GM21515 (cell line): Measurements from ENCODE around the gene LLGL2.

Experiments
- ATAC-seq: cut with Tn5 transposase; IDR thresholded peaks from one replicate; pipeline ENCODE4 v1.9.1; 2021; ENCODE audit not compliant: unreplicated experiment

Gene LLGL2

DNA sequence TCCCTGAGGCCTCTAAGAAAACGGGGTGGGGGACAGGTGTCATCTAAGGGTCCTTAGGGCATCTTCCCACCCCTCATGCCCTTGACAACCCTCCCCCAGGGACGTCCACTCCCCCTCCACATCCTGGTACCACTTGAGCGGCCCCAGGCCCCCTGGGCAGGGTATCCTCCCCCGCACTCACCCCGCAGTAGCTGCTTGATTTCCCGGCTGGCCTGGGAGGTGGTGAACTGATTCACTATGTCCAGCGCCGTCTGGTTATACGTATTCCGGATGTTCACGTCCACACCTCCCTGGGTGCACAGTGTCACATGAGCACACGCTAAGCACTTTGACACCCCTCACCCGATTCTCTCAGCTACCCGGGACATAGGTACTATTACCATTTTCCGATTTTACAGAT lies 19.9 kb upstream of the LLGL2 start:
- ATAC-seq = no peak

DNA sequence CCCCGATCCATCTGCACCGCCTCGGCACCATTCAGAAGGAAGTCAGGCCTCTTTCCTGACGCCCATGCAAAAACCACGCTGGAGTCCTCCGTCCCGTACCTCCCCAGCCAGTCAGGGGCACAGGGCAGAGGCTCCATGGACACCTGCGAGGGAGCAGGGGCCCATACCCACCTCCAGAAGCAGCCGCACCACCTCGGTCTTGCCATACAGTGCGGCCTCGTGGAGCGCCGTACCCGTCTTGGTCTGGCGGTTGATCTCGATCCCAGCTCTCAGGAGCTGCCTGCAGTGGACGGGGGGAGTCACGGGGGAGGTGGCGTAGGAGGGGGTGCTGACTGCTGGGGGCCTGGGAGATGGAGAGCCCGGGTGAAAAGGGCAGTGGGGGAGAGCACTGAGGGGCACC lies 19.4 kb upstream of the LLGL2 start:
- no peak for ATAC-seq

DNA sequence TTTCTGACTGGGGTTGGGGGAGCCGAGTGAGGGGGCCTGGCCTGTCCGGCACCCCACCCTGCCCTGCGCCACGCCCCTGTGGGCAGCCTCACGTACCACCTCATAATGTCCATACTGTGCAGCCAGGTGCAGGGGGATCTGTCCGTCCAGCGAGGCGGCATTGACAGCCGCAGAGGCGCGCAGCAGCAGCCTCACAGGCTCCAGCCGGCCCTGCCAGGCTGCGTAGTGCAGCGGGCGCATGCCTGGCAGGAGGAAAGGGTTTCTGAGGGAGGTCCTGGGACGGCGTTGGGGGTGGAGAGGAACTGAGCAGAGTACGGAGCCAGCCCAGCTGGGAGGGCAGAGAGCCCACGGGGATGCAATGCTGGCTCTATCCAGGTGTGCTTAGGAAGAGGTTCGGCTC lies 18.6 kb upstream of the LLGL2 start:
- no peak for ATAC-seq

DNA sequence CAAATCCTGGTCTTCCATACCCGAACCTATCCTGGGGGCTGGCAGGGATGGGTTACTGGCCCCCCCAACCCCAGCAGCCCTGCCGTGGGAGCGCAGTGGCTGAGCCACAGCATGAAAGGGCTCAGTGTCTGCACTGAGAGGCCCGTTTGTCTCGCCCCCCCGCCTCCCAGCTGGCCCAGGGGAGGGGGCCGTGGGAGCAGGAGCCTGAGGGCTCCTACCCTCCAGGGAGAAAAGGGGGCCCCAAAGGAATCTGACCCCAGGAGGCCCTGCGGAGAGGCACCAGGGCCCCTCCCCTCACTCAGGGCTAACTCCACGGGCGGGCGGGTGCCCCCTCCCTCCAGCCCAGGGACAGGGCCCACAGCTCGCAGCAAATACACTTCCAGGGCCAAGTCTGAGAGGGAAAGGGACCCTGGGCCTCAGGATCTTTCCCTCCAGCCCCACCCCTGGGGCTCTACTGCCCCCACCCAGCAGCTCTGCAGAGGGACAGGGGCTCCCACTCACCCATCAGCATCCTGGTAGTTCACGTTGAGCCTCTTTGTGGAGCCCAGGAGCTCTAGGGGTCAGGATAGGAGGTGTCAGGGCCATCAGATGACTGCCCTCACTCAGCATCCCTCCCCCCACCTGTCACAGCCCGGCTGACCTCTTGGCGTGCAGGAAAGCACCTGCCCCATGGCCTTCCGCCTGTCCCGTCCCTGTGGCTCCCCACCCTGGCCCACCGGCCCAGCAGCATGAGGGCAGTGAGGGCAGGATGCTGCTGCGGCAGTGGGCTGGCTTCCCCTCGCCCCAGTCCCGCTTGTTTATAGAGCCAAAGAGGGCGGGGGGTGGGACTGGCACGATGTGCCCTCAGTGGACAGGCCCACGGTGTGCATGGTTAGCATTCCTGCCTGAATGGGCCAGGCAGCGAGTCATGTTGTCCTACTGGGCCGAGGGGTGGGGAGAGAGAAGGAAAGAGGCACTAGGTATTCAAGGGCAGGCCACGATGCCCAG lies 17.5 kb upstream of the LLGL2 start:
- ATAC-seq = no peak

DNA sequence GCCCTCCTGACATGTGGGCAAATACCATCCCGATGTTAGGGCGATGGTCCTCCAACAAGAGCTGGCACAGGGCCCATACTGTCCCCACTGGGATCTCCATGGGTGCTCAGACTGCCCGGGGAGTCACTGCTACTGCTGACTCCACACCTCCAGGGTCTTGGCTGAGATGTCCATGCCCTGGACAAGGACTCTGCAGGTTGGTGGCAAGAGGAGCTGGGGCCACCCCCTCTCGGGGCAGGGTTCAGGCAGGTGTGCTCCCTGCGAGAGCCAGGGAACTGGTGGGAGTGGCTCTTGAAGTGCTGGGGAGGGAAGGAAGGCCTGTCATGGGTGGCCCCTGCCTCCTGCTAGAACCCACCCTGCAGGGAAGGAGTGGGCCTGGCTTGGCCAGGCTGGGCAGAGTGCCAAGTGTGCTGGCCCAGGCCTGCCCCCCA lies 16.6 kb upstream of the LLGL2 start:
- ATAC-seq = no peak

DNA sequence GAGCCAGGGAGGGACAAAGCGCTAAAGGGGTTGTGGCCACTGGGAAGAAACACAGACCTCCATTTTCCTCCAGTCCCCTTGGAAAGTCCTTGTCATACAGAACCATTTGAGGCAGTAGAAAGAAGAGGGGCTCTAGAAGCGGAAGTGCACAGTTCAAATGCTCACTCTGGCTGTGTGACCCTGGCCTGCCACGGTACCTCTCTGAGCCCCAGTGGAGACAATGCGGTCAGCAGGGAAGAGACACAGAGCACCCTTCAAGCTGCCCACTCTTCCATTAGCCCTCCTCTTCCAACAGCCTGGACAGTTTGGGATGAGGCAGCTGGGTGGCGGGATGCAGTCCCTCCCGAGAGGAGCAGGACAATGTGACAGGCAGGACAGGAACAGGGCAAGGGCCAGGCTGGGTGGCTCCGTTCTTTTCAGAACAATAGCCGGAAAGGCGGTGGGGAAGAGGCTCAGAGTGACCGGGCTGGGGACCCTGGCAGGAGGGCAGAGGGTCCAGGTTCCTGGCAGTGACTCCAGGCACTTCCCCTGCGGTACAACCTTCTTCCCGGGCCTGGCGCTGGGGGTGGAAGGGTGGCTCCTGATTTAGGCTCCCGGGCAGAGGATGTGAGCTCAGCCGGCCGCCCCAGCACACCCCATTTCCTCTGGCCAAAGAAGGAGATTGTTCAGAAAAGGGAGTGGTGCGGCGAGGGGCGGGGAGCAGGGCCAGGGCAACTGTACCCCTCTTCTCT lies 15.8 kb upstream of the LLGL2 start:
- ATAC-seq = no peak

DNA sequence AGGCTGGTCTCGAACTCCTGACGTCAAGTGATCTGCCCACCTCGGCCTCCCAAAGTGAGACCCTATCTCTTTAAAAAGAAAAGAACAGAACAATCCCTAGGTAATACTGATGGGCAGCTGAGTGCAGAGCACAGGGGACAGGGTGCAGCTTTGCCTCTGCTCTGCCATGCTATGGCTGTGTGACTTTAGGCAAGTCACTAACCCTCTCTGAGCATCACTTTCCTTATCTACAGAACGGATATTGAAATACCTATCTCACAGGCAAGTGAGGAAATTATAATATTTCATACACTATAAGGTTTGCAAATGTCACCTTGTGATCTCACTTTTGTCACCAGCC lies 14.3 kb upstream of the LLGL2 start:
- no peak for ATAC-seq

DNA sequence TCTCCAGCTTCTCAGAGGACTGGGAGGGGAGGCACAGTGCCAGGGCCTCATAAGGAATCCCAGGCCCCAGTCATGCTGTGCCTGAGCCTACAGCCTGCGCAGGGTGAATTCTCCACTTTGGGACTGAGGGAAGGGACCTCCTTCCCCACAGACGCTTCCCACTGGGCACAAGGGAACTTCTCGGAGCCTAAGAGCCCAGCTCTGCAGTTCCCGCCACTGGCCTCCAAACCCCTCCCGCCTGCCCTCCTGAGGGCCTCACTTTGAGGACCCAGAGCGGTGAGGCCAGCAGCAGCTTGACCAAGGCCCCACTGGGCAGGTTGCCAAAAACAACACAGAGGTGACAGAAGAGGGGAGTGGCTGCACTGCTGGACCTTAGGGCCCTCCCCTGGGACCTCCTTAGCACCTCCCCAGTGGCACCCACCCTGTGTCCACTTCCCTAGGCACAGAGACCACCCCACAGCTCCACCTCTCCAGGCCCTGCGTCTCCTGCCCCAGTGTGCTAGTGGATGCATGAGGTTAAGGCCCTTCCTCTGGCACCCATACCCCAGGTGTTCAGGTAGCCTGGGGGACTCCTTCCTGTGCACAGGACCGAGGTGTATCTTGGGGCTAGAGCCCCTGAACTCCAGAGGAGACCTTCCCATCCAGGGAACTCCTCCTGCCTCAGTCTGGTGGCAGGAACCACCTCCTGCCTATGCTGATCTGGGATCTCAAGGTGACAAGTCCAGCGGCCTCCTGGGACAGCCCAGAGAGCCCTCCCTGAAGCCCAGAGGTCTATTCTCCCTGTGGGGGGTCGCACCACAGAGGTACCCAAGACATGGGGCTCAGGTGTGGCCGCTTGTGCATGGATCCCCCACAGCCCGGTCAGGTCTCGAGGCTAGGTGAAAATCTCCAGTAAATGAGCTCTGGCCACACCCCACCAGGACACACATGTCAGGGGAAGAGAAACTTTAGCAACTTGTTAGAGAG lies 13.6 kb upstream of the LLGL2 start:
- no peak for ATAC-seq

DNA sequence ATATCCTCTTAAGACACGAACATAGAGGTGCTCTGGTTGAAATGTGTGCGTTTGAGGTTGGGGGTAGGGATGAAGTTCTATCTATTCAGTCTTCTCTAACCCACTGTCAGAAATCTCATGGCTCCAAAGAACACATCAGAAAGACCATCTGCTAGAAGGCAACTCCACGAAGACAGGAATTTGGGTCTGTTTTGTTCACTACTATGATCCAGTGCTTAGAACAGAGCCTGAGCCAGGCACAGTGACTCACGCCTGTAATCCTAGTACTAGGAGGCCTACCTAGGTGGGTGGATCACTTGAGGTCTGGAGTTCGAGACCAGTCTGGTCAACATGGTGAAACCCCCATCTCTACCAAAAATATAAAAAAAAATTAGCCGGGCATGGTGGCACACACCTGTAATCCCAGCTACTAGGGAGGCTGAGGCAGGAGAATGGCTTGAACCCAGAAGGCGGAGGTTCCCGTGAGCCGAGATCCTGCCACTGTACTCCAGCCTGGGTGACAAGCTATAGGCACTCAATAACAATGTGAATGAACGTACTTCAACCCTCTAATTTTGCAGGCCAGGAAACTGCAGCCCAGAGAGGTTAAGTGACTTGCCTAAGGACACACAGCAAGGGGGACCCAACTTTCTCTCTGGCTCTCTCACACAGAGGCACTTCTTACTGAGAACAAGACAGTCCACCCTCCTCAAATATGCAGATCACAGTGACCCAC lies 12.4 kb upstream of the LLGL2 start:
- ATAC-seq = no peak

DNA sequence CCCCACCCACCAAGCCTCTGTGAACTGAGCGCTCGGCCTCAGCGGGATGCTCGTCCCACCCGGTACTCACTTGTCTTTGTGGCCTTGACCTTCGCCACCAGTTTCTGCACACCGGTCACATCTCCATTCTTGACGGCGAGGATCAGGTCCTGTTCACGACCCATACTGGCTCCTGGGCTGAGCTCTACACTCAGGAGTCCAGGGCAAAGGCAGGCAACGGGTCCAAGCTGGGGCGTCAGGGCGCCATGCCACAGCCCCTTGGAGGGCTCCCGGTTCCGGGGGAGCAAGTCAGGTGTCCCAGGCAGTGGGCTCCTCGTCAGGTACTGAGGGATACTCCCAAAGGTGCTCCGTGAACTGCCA lies 11.9 kb upstream of the LLGL2 start:
- no peak for ATAC-seq

DNA sequence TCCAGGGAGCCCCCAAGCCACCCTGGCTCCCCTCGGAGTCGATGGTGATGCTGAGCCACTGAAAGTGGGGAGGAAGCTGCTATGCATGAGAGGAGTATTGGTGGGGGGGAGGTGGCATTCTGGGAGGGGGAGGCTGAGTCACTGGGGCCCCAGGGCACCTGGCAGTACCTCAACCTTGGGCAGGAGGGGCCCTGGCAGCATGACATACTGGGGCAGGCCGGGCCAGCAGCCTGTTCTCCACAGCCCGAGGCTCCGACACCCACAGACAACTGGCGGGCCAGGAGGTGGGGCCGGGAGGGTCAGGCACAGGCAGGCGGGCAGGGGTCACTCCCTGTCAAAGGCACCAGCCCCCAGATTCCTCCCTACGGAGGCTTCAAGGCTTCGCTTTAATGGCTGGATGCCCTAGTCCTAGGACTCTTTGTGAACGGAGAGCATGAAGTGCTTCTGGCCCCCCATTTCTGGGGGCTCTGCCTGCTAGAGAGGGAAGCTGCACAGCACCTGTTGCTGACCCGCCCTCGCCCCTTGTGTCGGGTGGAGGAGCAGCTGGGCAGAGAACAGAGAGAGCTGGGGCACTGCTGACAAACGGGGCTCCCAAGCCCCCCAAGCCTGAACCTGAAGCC lies 11.1 kb upstream of the LLGL2 start:
- no peak for ATAC-seq

DNA sequence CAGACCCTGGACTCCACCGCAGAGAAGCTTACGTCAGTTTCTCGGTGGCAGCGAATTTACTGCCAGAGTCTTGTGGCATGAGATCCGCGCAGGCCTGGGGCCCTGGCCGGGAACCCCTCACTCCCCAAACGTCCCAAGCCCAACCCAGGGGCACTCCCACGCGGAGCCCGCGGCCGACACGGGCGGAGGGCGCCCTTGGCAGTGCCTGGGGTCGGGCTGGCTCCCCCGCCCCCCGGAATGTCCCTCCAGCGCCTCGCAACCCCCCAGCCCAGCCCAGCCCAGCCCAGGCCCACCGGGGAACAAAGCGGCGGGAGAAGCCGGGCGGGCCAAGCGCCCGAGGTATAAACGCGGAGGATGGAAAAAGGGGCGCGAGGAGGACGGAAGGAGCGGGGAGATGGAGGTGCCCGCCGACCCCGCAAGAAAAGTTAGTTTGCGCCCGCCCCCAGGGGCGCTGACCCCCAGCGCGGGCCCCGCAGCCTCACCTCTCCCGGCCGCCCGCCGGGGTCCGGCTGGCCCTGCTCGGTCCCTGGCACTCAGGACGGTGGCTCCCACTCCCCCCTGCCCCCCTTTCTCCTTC lies 10.5 kb upstream of the LLGL2 start:
- ATAC-seq = peak; percentile 3

DNA sequence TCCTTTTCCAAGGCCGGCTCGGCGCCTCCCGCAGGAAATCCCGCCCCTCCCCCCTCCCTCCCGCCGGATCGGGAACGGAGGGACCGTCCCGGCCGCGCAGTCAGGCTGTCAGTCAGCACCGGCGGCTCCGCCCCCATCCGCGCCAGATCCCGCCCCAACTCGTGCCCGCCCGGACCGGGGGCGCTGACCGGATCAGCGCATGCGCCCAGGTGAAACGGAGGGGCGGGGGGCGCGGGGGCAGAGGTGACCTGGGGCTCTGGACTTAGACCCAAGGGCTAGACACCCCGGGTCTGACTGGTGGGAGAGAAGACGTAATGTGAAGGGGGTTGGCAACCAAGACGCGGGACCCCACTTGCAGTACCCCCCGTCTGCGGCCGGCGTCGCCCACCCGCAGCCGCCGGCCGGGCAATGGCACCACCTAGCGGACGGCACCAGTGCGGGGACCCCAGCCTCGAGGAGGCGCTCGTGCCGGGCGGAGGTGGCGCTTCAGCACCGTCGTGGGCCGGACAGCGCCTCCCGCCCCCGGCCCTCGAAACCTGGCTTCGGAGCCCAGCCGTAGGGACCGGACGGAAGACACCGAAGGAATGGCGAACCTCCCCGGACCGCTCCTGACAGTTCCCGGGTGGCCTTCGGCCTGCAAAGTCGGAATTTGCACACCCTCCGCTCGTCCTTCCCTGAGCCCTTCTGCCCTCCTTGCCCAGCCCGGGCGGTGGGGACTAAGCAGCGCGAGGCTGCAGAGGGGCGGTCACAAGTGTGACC lies 9.8 kb upstream of the LLGL2 start, which contains the start of gene CASKIN2:
Gene CASKIN2 (minus strand): TSS at position 42 of the 759 bp plus-strand sequence. CDS start 1,733 bp downstream, outside the sequence.
- peak; percentile 44 for ATAC-seq

DNA sequence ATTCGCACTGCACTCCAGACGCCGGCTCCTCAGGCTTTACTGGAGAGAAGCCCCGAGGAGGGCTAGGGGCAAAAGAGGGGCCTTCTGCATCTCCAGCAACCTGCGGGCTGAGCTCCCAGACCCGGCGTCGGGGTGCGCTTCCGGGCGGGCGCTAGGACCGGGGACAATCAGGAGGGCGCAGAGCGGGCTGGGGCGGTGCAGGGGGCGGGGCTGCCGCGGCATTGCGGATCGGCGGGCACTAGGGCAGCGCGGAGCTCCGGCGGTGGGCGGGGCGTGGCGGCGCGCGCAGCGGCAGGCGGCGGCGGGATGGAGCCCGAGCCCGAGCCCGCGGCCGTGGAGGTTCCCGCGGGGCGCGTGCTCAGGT lies 9.3 kb upstream of the LLGL2 start, which contains the start of gene TSEN54:
Gene TSEN54 (plus strand): TSS at position 274 of the 364 bp plus-strand sequence. CDS start 33 bp downstream, at position 307.
- ATAC-seq = peak; percentile 57

DNA sequence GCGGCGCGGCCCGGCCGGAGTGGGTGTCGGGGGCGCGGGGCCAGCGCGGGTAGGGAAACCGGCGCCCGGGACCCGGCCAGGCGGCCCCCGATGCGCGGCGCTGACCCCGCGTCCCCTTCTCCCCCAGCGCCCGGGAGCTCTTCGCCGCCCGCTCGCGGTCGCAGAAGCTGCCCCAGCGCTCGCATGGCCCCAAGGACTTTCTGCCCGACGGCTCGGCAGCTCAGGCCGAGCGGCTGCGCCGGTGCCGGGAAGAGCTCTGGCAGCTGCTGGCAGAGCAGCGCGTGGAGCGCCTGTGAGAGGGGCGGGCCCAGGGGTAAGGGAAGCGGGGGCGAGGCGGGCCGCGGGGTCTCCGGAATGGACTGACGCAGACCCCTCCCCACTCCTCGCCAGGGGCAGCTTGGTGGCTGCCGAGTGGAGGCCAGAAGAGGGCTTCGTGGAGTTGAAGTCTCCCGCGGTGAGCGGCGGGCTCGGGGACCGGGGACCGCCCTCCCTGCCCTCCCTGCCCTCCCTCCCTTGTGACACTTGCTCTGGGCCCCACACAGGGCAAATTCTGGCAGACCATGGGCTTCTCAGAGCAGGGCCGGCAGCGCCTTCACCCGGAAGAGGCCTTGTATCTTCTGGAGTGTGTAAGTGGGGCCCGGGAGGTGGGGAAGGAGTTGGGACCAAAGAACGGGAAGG lies 8.7 kb upstream of the LLGL2 start:
- ATAC-seq = peak; percentile 6

DNA sequence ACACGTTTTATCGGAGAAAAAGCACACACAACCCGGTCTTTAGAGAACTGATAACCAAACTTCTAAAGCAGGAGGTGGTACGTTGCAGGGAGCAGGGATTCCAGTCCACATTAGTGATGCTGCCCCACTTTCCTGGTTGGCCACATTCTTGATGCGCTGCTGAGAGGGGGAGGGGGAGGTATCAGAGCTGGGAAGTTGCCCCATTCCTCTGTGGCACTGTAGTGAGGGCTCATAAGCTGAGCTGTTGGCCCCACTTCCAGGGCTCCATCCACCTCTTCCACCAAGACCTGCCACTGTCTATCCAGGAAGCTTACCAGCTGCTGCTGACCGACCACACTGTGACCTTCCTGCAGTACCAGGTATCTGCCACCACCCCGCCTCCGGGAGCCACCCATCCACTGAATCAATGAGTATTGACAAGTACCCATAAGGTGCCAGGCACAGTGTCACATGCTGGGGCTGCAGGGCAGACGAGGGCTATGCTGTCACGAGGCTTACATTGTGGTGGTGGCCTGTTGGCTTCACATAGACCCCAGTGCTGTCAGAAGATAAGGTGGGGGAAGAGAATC lies 8.1 kb upstream of the LLGL2 start:
- ATAC-seq = no peak

DNA sequence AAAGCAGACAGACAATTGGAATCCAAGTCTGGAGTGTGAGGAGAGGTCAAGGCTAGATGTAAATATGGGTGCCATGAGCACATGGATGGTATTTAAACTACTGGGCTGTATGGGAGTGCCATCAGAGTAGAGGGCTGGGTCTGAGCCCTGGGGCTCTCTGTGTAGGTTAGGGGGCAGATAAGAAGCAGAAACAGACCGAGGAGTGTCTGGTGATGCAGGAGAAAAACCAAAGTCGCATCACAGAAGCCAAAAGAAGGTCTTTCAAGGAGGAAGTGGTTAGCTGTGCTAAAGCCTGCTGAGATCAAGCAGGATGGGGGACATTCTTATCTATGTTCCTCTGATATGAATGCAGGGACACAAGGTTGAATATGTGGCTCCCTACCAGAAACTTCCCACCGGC lies 7.3 kb upstream of the LLGL2 start:
- no peak for ATAC-seq

DNA sequence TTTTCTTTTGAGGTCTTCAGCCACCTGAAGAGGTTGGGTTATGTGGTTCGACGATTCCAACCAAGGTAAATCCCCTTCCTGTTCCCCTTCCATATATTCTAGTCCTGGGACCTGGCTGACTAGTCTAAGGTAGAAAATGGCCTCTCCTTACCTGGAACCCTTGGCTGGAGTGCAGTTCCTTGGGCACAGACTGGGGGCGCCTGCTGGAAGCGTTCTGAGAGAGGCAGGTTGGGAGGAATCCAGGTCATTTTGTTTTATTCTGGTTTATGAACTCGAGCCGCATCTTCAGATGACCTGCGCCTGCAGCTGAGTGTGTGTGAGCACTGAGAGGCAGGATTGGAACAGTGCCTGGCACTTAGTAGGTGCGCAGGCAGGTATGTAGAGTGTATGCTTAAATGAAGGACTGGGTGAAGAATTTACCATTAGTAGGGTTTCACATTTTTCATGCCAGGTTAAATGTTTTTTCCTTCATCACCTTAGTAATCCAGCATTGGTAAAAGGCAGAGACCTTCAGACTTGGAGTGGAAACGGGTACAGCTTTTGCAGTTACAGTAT lies 6.4 kb upstream of the LLGL2 start:
- ATAC-seq = no peak
